HG03139 (cell line): ENCODE data around the gene TCF7L2.

Experiments used
- ATAC-seq: cut with Tn5 transposase; IDR thresholded peaks from one replicate; pipeline ENCODE4 v1.9.1; 2021; ENCODE audit not compliant: unreplicated experiment

Gene TCF7L2

DNA sequence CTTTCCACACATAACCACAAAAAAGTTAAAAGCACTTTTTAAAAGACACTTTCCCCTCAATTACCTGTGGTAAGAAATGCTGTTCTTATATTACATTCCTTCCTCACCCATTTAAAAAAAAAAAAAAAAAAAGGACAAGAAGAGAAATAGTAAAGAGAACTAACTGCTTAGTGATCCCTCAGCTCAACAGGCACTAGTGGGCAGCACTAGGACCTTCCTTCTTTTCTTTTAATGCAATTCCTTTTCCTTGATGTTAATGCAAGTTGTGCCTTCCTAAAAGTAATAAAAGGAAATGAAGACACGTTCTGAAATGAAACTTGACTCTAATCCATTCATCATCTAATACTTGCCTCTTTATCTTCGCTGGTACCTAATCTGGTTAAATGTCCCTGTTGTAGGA is 189.7 kb downstream of the TCF7L2 start:
- no peak for ATAC-seq

DNA sequence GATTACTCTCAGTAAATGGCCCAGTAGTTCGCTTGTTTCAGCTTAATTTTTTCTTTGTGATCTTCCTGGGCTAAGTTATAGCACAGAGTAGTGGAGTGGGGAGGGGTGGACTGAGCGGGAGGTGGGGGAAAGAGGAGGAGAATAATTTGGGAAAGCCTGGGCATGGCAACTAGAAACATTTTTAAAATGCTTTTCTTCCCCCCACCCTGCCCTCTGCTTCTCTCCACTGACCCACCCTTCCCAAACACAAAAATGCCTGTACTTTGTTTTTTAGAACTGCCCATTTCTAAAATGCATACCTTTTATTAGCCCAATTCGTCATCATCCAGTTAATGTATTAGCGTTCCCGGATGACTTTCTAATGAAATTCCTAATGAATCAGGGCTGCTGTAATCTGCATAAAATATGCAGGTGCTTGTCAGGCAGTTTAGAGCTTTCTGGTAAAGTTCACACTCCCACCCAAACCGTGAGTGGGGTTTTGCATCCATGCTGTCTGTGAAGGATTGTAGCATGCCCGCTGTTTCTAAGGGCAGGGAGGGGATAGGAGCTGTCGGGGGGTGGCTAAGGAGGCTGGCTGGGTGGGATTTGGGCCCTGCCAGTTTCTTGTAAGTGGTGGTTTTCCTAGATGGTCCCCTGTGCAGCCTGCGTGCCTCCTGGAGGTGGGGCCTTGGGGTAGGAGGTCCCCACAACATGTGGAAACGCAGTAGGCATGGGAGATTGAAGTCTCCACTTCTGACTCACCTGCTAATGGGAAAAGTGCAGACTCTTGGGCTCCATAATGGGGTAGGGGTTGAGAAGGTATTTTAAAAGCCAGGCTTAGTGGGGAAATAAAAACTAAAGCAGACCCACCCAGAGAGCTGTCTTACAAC is 190.3 kb downstream of the TCF7L2 start:
- ATAC-seq: no peak

- no peak for ATAC-seq
Measured at GRCh38 chr10:113142601-113143362, 192.7 kb downstream of the TCF7L2 start.

DNA sequence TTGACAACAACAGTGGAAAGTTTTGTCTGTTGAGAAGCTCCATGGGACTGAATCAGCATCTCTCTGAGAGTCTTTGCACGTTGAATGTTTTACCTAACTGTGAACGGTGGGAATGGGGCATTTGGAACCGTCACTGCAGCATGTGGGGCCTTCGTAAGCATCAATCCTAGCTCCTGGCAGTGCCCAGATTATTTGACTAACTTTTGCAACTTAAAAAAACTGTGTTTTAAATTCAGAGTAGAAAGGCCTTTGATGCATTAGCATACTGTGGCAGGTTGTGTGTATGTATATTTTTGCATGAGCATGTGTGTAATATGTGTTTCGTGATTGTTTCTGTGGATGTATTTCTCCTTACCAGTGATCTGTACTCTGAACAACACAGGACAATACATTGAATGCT is 194.5 kb downstream of the TCF7L2 start:
- no peak for ATAC-seq

- ATAC-seq: no peak
Measured at GRCh38 chr10:113148071-113148825, 198.2 kb downstream of the TCF7L2 start.

DNA sequence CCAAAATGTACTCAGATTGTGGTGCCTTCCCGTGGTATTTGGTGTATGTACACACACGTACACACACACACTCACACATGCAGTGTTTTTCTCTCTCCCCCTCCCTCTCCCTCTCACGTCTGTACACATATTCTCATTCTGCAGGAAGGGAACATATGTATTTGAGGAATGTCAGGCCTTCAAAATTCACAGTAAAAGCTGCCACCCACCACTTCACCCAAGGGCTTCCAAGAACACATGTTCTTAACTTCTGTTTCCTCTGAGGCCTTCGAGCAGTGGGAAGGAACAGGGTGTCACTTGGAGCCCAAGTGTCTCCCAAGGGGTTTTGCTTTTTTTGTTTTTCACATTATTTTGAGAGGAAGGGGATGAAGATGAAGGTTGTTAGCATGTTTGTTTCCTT is 198.9 kb downstream of the TCF7L2 start:
- ATAC-seq: no peak

GRCh38 chr10:113149626-113150025 is 199.6 kb downstream of the TCF7L2 start:
- no peak for ATAC-seq

- ATAC-seq: no peak
Measured at GRCh38 chr10:113151190-113151666, 201.2 kb downstream of the TCF7L2 start.

DNA sequence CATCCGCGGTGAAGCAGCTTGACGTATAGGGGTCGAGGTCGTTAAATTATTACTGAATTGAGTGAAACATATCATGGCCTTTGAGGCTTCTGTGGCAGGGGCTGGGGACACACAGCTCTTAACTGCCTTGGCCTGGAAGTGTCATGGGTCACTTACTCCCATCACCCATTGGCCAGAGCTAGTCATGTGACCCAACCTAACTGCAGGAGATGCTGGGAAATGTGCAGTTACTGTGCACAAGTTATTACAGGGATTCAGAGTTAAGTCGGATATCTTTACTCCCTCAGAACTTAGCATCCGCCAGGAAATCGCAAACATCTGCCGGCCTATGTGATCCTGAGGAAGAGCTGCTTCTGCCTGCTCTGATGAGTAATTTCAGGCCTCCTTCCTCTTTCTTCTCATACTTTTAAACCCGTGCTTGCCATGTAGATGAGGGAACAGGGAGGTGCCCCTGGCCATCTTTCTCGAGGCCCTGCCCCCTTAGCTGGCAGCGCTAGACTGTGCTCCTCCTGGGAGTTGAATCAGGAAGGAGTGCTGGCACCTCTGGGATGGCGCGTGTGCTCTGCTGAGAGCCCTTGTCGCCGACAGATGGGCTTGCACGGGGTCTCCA is 203.6 kb downstream of the TCF7L2 start:
- no peak for ATAC-seq

GRCh38 chr10:113157441-113157840 is 207.4 kb downstream of the TCF7L2 start:
- no peak for ATAC-seq

GRCh38 chr10:113158183-113158582 is 208.1 kb downstream of the TCF7L2 start:
- ATAC-seq: no peak

- ATAC-seq: no peak
Measured at GRCh38 chr10:113159563-113159962, 209.5 kb downstream of the TCF7L2 start.

DNA sequence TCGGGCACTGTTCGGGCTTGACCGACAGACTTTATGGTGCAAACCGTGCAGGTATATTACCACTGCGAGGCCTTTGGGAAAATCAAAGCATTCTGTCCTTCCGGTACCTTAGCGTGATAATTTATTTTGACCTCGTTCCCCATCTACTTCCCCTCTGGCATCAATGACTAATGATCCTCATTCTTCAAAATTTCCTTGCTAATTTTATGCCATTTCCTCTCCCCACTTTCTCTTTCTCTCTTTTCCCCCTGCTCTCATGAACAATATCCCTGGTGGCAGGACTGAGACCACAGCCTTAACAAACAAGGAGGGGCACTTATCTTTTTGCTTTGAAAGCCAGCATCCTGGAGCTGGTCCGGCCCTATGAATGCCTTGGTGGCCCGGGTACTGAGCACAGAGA is 210.6 kb downstream of the TCF7L2 start:
- ATAC-seq: no peak

GRCh38 chr10:113161066-113161465 is 211.0 kb downstream of the TCF7L2 start:
- ATAC-seq: no peak

DNA sequence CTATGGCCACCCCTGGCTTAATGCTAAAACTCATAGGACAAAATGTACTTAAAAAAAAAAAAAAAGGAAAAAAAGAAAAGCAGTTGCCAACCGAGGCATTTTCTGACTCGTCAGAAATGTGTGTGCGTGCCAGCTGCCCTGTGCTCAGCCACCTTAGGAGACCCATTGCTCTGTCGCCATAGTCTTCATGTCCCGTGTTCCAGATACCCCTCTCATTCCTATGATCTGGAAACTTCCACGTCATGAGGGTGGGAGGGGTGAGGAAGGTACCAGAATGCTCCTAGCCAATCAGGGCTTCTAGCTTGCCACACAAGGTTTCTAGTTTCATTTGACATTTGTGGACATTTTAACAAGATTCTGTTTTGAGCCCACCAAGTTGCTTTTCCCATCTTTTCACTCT is 212.9 kb downstream of the TCF7L2 start:
- no peak for ATAC-seq

GRCh38 chr10:113165673-113166072 is 215.6 kb downstream of the TCF7L2 start:
- ATAC-seq: no peak

- ATAC-seq: no peak
Measured at GRCh38 chr10:113167702-113168101, 217.7 kb downstream of the TCF7L2 start.

DNA sequence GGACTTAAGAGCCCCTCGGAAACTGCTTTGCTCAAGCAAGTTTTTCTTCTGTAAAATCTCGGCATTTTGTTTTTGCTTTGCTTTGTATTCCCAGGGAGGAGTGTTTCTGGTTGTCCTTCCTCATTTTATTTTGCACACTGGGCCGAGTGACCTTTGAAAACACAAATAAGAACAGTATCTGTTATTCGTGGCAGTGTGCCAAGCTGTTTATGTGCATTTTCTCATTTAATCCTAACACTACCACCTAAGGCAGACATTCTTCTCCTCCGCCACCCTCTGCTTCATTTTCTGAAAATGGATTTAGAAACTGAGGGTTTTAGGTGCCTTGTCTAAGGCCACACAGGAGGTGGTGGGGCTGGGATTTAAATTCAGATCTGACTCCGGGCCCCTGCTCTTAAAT is 218.5 kb downstream of the TCF7L2 start:
- ATAC-seq: no peak

- no peak for ATAC-seq
Measured at GRCh38 chr10:113169111-113169510, 219.1 kb downstream of the TCF7L2 start.

DNA sequence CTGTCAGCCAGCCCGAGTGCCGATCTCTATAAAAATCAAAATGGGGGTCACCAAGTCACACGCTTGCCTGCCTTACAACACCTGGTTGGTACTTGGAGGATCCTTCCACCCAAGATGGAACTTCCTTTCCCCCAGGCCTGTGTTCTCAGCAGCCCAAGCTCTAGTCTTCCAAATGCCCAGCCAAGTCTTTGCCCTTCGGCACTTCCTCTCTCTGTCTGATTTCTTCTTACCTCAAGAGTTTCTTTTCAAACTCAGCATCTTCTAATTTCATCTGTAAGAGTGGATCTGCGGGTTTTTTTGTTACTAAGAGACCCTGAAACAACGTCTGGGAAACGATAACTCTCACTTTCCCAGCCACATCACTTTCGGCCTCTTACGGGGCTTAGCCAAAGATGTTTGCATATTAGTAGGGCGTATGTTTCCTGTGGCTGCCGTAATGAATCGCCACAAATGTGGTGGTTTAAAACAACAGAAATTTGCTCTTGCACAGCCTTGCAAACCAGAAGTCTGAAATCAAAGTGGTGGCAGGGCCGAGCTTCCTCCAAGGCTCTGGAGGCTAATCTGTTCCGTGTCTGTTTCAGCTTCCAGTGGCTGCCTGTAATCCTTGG is 219.9 kb downstream of the TCF7L2 start:
- peak; percentile 93 for ATAC-seq

- ATAC-seq: no peak
Measured at GRCh38 chr10:113171662-113172061, 221.6 kb downstream of the TCF7L2 start.
